ENCODE data around the gene LLGL1.
A peak's percentile ranks its signal among the peaks of the same experiment; 100 is the strongest.

LLGL1 gene

GRCh38 chr17:18225121-18225641 is at the start of gene LLGL1:
Gene LLGL1 (plus strand): TSS chr17:18225635. CDS start chr17:18225683, 48 bp downstream.
- TF ChIP-seq CTBP1 (IDR thresholded peaks at IDR 0.05; ENCODE audit: borderline replicate concordance) (no peak), NFRKB (IDR thresholded peaks at IDR 0.05) (no peak), SP1 (IDR thresholded peaks at IDR 0.05) (no peak), BHLHE40 (IDR thresholded peaks at IDR 0.05; ENCODE audit: borderline replicate concordance) (no peak), L3MBTL2 (conservative IDR thresholded peaks at IDR 0.05) (peak; percentile 52), LEF1 (IDR thresholded peaks at IDR 0.05; ENCODE audit: borderline replicate concordance) (0 out of 2 replicates have a peak, but pooled peaks have one; percentile 68), ARNT (IDR thresholded peaks at IDR 0.05) (no peak), HDGF (IDR thresholded peaks at IDR 0.05; ENCODE audit: borderline replicate concordance) (peak; percentile 76; the same call in 1 of the 2 replicates)
- TF ChIP-seq, protein P1, sequence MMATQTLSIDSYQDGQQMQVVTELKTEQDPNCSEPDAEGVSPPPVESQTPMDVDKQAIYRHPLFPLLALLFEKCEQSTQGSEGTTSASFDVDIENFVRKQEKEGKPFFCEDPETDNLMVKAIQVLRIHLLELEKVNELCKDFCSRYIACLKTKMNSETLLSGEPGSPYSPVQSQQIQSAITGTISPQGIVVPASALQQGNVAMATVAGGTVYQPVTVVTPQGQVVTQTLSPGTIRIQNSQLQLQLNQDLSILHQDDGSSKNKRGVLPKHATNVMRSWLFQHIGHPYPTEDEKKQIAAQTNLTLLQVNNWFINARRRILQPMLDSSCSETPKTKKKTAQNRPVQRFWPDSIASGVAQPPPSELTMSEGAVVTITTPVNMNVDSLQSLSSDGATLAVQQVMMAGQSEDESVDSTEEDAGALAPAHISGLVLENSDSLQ (IDR thresholded peaks at IDR 0.05), result peak; percentile 87
- ChIA-PET POLR2A (interaction anchor here (1.2 to 2.0 kb wide), 4 partner anchors 12 to 89 kb away, joined by 3 to 13 read pairs (median 4); partner anchors contain the start of genes ALKBH5, MIEF2 and TOP3A), CTCF (no interaction called here)
- peak; percentile 98 for DNase-seq (ENCODE audit: extremely low spot score)

- TF ChIP-seq SUZ12 (IDR thresholded peaks at IDR 0.05), result no peak
- no peak for TF ChIP-seq CTBP1 (IDR thresholded peaks at IDR 0.05; ENCODE audit: borderline replicate concordance)
- no peak for TF ChIP-seq BHLHE40 (IDR thresholded peaks at IDR 0.05; ENCODE audit: borderline replicate concordance)
- no peak for TF ChIP-seq FOXM1 (IDR thresholded peaks at IDR 0.05; ENCODE audit: borderline replicate concordance)
- TF ChIP-seq ZNF384 (IDR thresholded peaks at IDR 0.05), result no peak
- TF ChIP-seq SP1 (IDR thresholded peaks at IDR 0.05), result no peak
- no peak for TF ChIP-seq HDGF (IDR thresholded peaks at IDR 0.05; ENCODE audit: borderline replicate concordance)
- TF ChIP-seq TARDBP (IDR thresholded peaks at IDR 0.05), result no peak
- TF ChIP-seq, protein P1 (IDR thresholded peaks at IDR 0.05), result no peak
- TF ChIP-seq LEF1 (IDR thresholded peaks at IDR 0.05; ENCODE audit: borderline replicate concordance), result no peak
- no peak for TF ChIP-seq FOXA1 (IDR thresholded peaks at IDR 0.05)
- no peak for TF ChIP-seq L3MBTL2 (conservative IDR thresholded peaks at IDR 0.05)
- TF ChIP-seq FOXK2 (IDR thresholded peaks at IDR 0.05), result no peak
- no peak for TF ChIP-seq ELF4 (IDR thresholded peaks at IDR 0.05)
- ChIA-PET POLR2A (no interaction called here), CTCF (no interaction called here)
- DNase-seq (ENCODE audit: extremely low spot score), result no peak
Measured at GRCh38 chr17:18176176-18176575, 49.3 kb upstream of the LLGL1 start.

GRCh38 chr17:18177133-18177532 is 48.3 kb upstream of the LLGL1 start:
- POLR2A ChIA-PET, result no interaction called here
- TF ChIP-seq SUZ12 (IDR thresholded peaks at IDR 0.05) (no peak), ZNF384 (IDR thresholded peaks at IDR 0.05) (no peak), FOXK2 (IDR thresholded peaks at IDR 0.05) (no peak), L3MBTL2 (conservative IDR thresholded peaks at IDR 0.05) (no peak), TARDBP (IDR thresholded peaks at IDR 0.05) (no peak), SP1 (IDR thresholded peaks at IDR 0.05) (no peak), BHLHE40 (IDR thresholded peaks at IDR 0.05; ENCODE audit: borderline replicate concordance) (no peak), ARNT (IDR thresholded peaks at IDR 0.05) (no peak), CTBP1 (IDR thresholded peaks at IDR 0.05; ENCODE audit: borderline replicate concordance) (no peak), LEF1 (IDR thresholded peaks at IDR 0.05; ENCODE audit: borderline replicate concordance) (no peak), ELF4 (IDR thresholded peaks at IDR 0.05) (no peak), HDGF (IDR thresholded peaks at IDR 0.05; ENCODE audit: borderline replicate concordance) (no peak), FOXM1 (IDR thresholded peaks at IDR 0.05; ENCODE audit: borderline replicate concordance) (no peak), FOXA1 (IDR thresholded peaks at IDR 0.05) (no peak)
- TF ChIP-seq, protein P1 (IDR thresholded peaks at IDR 0.05), result no peak
- CTCF ChIA-PET, result no interaction called here

GRCh38 chr17:18177722-18178121 is 47.7 kb upstream of the LLGL1 start:
- CTCF ChIA-PET, result interaction anchor here (0.6 kb wide), 1 partner anchor 595 kb away, joined by 3 read pairs; no protein-coding TSS in a partner anchor
- no peak for TF ChIP-seq FOXM1 (IDR thresholded peaks at IDR 0.05; ENCODE audit: borderline replicate concordance)
- POLR2A ChIA-PET, result no interaction called here
- no peak for DNase-seq (ENCODE audit: extremely low spot score)

More at GRCh38 chr17:18177133-18177532, 48.3 kb upstream of the LLGL1 start:
- no peak for DNase-seq (ENCODE audit: extremely low spot score)

DNA sequence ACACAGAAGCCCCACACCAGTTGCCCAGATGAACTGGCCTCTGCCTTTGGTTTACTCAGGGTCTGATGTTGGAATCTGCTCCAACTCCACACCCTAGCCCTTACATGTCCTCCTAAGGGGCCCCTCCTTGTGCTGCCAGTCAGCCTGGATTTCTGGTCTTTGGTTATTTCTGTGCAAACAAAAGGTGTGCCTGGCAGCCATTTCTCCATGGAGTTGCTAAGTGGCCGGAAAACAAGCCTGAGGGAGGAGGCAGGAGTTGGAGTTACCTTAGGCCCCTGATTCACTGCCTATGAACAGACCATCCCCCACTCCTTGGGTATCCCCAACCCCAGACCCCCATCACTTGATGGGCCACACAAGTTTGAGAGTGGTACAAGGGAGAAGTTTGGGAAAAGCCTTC is 46.2 kb upstream of the LLGL1 start:
- no peak for TF ChIP-seq L3MBTL2 (conservative IDR thresholded peaks at IDR 0.05)
- no peak for TF ChIP-seq FOXK2 (IDR thresholded peaks at IDR 0.05)
- no peak for TF ChIP-seq FOXM1 (IDR thresholded peaks at IDR 0.05; ENCODE audit: borderline replicate concordance)
- no peak for TF ChIP-seq HDGF (IDR thresholded peaks at IDR 0.05; ENCODE audit: borderline replicate concordance)
- TF ChIP-seq SP1 (IDR thresholded peaks at IDR 0.05), result no peak
- no peak for TF ChIP-seq ARNT (IDR thresholded peaks at IDR 0.05)
- no peak for TF ChIP-seq CTBP1 (IDR thresholded peaks at IDR 0.05; ENCODE audit: borderline replicate concordance)
- TF ChIP-seq LEF1 (IDR thresholded peaks at IDR 0.05; ENCODE audit: borderline replicate concordance), result no peak
- TF ChIP-seq NFRKB (IDR thresholded peaks at IDR 0.05), result no peak
- no peak for TF ChIP-seq SUZ12 (IDR thresholded peaks at IDR 0.05)
- TF ChIP-seq ZNF384 (IDR thresholded peaks at IDR 0.05), result no peak
- no peak for TF ChIP-seq TARDBP (IDR thresholded peaks at IDR 0.05)
- no peak for TF ChIP-seq ELF4 (IDR thresholded peaks at IDR 0.05)
- TF ChIP-seq, protein P1 (IDR thresholded peaks at IDR 0.05), result no peak
- TF ChIP-seq BHLHE40 (IDR thresholded peaks at IDR 0.05; ENCODE audit: borderline replicate concordance), result no peak
- no peak for TF ChIP-seq FOXA1 (IDR thresholded peaks at IDR 0.05)
- ChIA-PET POLR2A (no interaction called here), CTCF (no interaction called here)
- DNase-seq (ENCODE audit: extremely low spot score), result no peak
